HepG2 (cell line): ENCODE measurements around the gene SPG7. TPM values are rescaled to one million over a fixed set of nuclear protein-coding genes. Genes with fewer than 3 reads are reported as not detected.

Experiments
- ATF3 ChIP-seq: sonication (generic); formaldehyde crosslinking; IDR thresholded peaks from 2 replicates; pipeline ENCODE4 v1.4.0; 2020; ENCODE audit warnings: missing genetic modification reagents
- BCL6 ChIP-seq: IDR thresholded peaks from 2 replicates; pipeline ENCODE4 v1.6.1; 2016; ENCODE audit warnings: missing genetic modification reagents, missing compliant biosample characterization
- CBX2 ChIP-seq, 2 experiments: fragments of 200-600 bp in 1 of 2; sonication (generic); formaldehyde crosslinking in 1 of 2; IDR thresholded peaks; 2 replicates each; pipeline versions ENCODE4 v1.7.0 to v1.8.1; 2018 to 2022; ENCODE audit warnings: low read depth in 2 of 2, low read length in 1 of 2, mild to moderate bottlenecking in 1 of 2, missing genetic modification reagents in 1 of 2
- CEBPG ChIP-seq: IDR thresholded peaks from 2 replicates; pipeline ENCODE4 v1.6.1; 2016
- EHMT2 ChIP-seq: fragments of 200-600 bp; sonication (generic); IDR thresholded peaks from 2 replicates; pipeline ENCODE4 v1.7.0; 2017; ENCODE audit warnings: antibody characterized with exemption, low read depth, low read length, borderline replicate concordance
- GATA4 ChIP-seq: sonication (generic); IDR thresholded peaks from 2 replicates; pipeline ENCODE4 v1.6.1; 2016; ENCODE audit warnings: antibody characterized with exemption, low read depth, borderline replicate concordance
- HBP1 ChIP-seq: IDR thresholded peaks from 2 replicates; pipeline ENCODE4 v1.6.1; 2016; ENCODE audit warnings: low read depth, control low read depth
- HNF4A ChIP-seq: sonication (generic); formaldehyde crosslinking; IDR thresholded peaks from 2 replicates; pipeline ENCODE4 v1.4.0; 2020; ENCODE audit warnings: missing genetic modification reagents
- IKZF4 ChIP-seq: sonication (generic); formaldehyde crosslinking; IDR thresholded peaks from 2 replicates; pipeline ENCODE4 v1.5.1; 2020; ENCODE audit warnings: borderline replicate concordance, mild to moderate bottlenecking, low read depth, missing genetic modification reagents; ENCODE audit errors: not compliant biosample characterization
- KLF15 ChIP-seq: sonication (generic); formaldehyde crosslinking; IDR thresholded peaks from 2 replicates; pipeline ENCODE4 v1.8.1; 2023; ENCODE audit warnings: borderline replicate concordance, mild to moderate bottlenecking, inconsistent platforms, missing genetic modification reagents, mixed read lengths
- MYC ChIP-seq: sonication (generic); formaldehyde crosslinking; IDR thresholded peaks from 2 replicates; pipeline ENCODE4 v1.9.0; 2021; ENCODE audit warnings: missing genetic modification reagents, borderline replicate concordance
- NFIB ChIP-seq: sonication (generic); formaldehyde crosslinking; IDR thresholded peaks from 2 replicates; pipeline ENCODE4 v1.9.0; 2021; ENCODE audit warnings: missing genetic modification reagents, mild to moderate bottlenecking, borderline replicate concordance
- RFXANK ChIP-seq: IDR thresholded peaks from 2 replicates; pipeline ENCODE4 v1.6.1; 2016
- SMARCE1 ChIP-seq: fragments of 450-650 bp; IDR thresholded peaks from 2 replicates; pipeline ENCODE4 v1.6.1; 2017; ENCODE audit warnings: borderline replicate concordance
- SNAPC2 ChIP-seq: sonication (generic); formaldehyde crosslinking; IDR thresholded peaks from 2 replicates; pipeline ENCODE4 v1.8.1; 2022; ENCODE audit warnings: mild to moderate bottlenecking, missing genetic modification reagents
- THAP11 ChIP-seq: IDR thresholded peaks from 2 replicates; pipeline ENCODE4 v1.6.1; 2016; ENCODE audit warnings: missing biosample characterization, missing genetic modification reagents
- TRIM24 ChIP-seq: sonication (generic); formaldehyde crosslinking; IDR thresholded peaks from 2 replicates; pipeline ENCODE4 v1.8.0; 2022; ENCODE audit warnings: mild to moderate bottlenecking, missing genetic modification reagents
- ZNF232 ChIP-seq: sonication (generic); formaldehyde crosslinking; IDR thresholded peaks from 2 replicates; pipeline ENCODE4 v1.4.0; 2020; ENCODE audit warnings: missing genetic modification reagents, borderline replicate concordance
- ZNF234 ChIP-seq: sonication (generic); formaldehyde crosslinking; conservative IDR thresholded peaks from 2 replicates; pipeline ENCODE4 v1.5.1; 2020; ENCODE audit warnings: mild to moderate bottlenecking, missing genetic modification reagents
- ZNF251 ChIP-seq: sonication (generic); formaldehyde crosslinking; IDR thresholded peaks from 2 replicates; pipeline ENCODE4 v1.9.0; 2021; ENCODE audit warnings: mild to moderate bottlenecking, missing genetic modification reagents
- ZNF326 ChIP-seq: sonication (generic); formaldehyde crosslinking; IDR thresholded peaks from 2 replicates; pipeline ENCODE4 v1.4.0; 2020; ENCODE audit warnings: missing genetic modification reagents, borderline replicate concordance
- ZNF33B ChIP-seq: sonication (generic); formaldehyde crosslinking; IDR thresholded peaks from 2 replicates; pipeline ENCODE4 v1.5.1; 2020; ENCODE audit warnings: mild to moderate bottlenecking, missing genetic modification reagents
- ZNF431 ChIP-seq: sonication (generic); formaldehyde crosslinking; IDR thresholded peaks from 2 replicates; pipeline ENCODE4 v1.9.0; 2022; ENCODE audit warnings: missing genetic modification reagents, low read depth, mild to moderate bottlenecking, borderline replicate concordance
- ZNF468 ChIP-seq: sonication (generic); formaldehyde crosslinking; IDR thresholded peaks from 2 replicates; pipeline ENCODE4 v1.8.0; 2022; ENCODE audit warnings: mild to moderate bottlenecking, moderate library complexity, missing genetic modification reagents
- ZNF629 ChIP-seq: sonication (generic); formaldehyde crosslinking; conservative IDR thresholded peaks from 2 replicates; pipeline ENCODE4 v1.5.0; 2020; ENCODE audit warnings: missing genetic modification reagents
- ZNF678 ChIP-seq: sonication (generic); formaldehyde crosslinking; IDR thresholded peaks from 2 replicates; pipeline ENCODE4 v1.4.0; 2020; ENCODE audit warnings: mild to moderate bottlenecking, missing genetic modification reagents
- ZNF777 ChIP-seq: sonication (generic); formaldehyde crosslinking; IDR thresholded peaks from 2 replicates; pipeline ENCODE4 v1.4.0; 2020; ENCODE audit warnings: missing genetic modification reagents
- ZNF850 ChIP-seq: sonication (generic); formaldehyde crosslinking; conservative IDR thresholded peaks from 2 replicates; pipeline ENCODE4 v1.9.0; 2021; ENCODE audit warnings: mild to moderate bottlenecking, missing genetic modification reagents
- ZNF878 ChIP-seq: sonication (generic); formaldehyde crosslinking; IDR thresholded peaks from 2 replicates; pipeline ENCODE4 v1.8.1; 2023; ENCODE audit warnings: mild to moderate bottlenecking, missing genetic modification reagents, moderate library complexity
- polyA plus RNA-seq, 8 experiments: library from polyadenylated mRNA; depleted of rRNA in 3 of 8; stranded (reverse) in 7 of 8; unstranded in 1 of 8; fragments of >200 nt; fragmentation: Illumina TruSeq in 4 of 8; extraction: Trizol in 4 of 8; gene quantifications; 2 replicates each; pipeline versions ENCODE4 v1.2.1 to v1.2.3, GENCODE V29; 2011 to 2016; ENCODE audit warnings: low read depth in 4 of 8, missing spikeins in 1 of 8, mixed read lengths in 1 of 8; ENCODE audit not compliant: insufficient read depth in 1 of 8
- total RNA-seq, 5 experiments: library from RNA; depleted of rRNA; stranded (reverse); fragments of >200 nt; fragmentation: Illumina TruSeq; extraction: Trizol; gene quantifications; 2 replicates each; pipeline ENCODE4 v1.2.3, GENCODE V29; 2016; ENCODE audit warnings: low read depth in 1 of 5
- TF ChIP-seq, protein P1 (sequence below): IDR thresholded peaks from 2 replicates; pipeline ENCODE4 v1.6.1; 2018; ENCODE audit warnings: missing genetic modification reagents

Gene SPG7
- total and polyA plus RNA-seq, 2 of the 13 experiments (the other 11 are each of a cell fraction or from before 2014, with no cell fraction given) = 66.0 to 136 TPM

GRCh38 chr16:89581861-89582563, 73.8 kb downstream of the SPG7 start (continued):
- no peak for TF ChIP-seq ZNF234 (CRISPR knock-in tag)
- TF ChIP-seq ATF3 (CRISPR knock-in tag) = no peak
- no peak for TF ChIP-seq ZNF251 (CRISPR knock-in tag)
- no peak for TF ChIP-seq TRIM24 (CRISPR knock-in tag)
- no peak for TF ChIP-seq GATA4
- no peak for TF ChIP-seq ZNF326 (CRISPR knock-in tag)
- no peak for TF ChIP-seq ZNF431 (CRISPR knock-in tag)
- no peak for TF ChIP-seq ZNF678 (CRISPR knock-in tag)
- TF ChIP-seq SMARCE1 = no peak
- no peak for TF ChIP-seq KLF15 (CRISPR knock-in tag)
- TF ChIP-seq THAP11 (CRISPR knock-in tag) = 0 out of 2 replicates have a peak, but pooled peaks have one; percentile 26
- no peak for TF ChIP-seq NFIB
- TF ChIP-seq HNF4A (CRISPR knock-in tag) = peak; percentile 44; the same call in 1 of the 2 replicates
- TF ChIP-seq, protein P1, sequence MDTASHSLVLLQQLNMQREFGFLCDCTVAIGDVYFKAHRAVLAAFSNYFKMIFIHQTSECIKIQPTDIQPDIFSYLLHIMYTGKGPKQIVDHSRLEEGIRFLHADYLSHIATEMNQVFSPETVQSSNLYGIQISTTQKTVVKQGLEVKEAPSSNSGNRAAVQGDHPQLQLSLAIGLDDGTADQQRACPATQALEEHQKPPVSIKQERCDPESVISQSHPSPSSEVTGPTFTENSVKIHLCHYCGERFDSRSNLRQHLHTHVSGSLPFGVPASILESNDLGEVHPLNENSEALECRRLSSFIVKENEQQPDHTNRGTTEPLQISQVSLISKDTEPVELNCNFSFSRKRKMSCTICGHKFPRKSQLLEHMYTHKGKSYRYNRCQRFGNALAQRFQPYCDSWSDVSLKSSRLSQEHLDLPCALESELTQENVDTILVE = no peak
- TF ChIP-seq IKZF4 = no peak
- TF ChIP-seq MYC (CRISPR knock-in tag) = peak; percentile 35; the same call in 1 of the 2 replicates
- TF ChIP-seq ZNF33B (CRISPR knock-in tag) = no peak
- no peak for TF ChIP-seq ZNF878 (CRISPR knock-in tag)
- TF ChIP-seq ZNF629 (CRISPR knock-in tag) = no peak
- TF ChIP-seq RFXANK (CRISPR knock-in tag) = no peak
- no peak for TF ChIP-seq ZNF468 (CRISPR knock-in tag)
- TF ChIP-seq ZNF232 (CRISPR knock-in tag) = no peak; the same call in 1 of the 2 replicates
- no peak for TF ChIP-seq SNAPC2 (CRISPR knock-in tag)
- no peak for TF ChIP-seq CBX2 (IDR thresholded peaks at IDR 0.05; ENCODE audit: low read depth, low read length)
- no peak for TF ChIP-seq CBX2 (CRISPR knock-in tag; IDR thresholded peaks at IDR 0.05; ENCODE audit: low read depth)
- peak; percentile 56 for TF ChIP-seq BCL6 (CRISPR knock-in tag)
- no peak for TF ChIP-seq EHMT2
- no peak for TF ChIP-seq ZNF850 (CRISPR knock-in tag)
- TF ChIP-seq CEBPG = no peak
- no peak for TF ChIP-seq ZNF777 (CRISPR knock-in tag)
- TF ChIP-seq HBP1 (CRISPR knock-in tag) = no peak
